H9 (cell line): ENCODE data around the gene CCDC81. TPM values are rescaled to one million over a fixed set of nuclear protein-coding genes. Genes with fewer than 3 reads are reported as not detected.

Experiments used
- DNase-seq: peaks from one replicate; pipeline ENCODE4 v3.0.0-alpha.2; 2017
- H2AFZ ChIP-seq: one replicate; pipeline ENCODE4 v1.6.1; 2013; ENCODE audit warnings: mild to moderate bottlenecking, low read length, control low read depth, moderate library complexity
- H2AK5ac ChIP-seq: 2 replicates; pipeline ENCODE4 v1.6.1; 2013; ENCODE audit warnings: low read length, control low read depth, mixed read lengths; ENCODE audit not compliant: insufficient read length
- H2BK120ac ChIP-seq: one replicate; pipeline ENCODE4 v1.6.1; 2013; ENCODE audit warnings: low read depth, mild to moderate bottlenecking, low read length, control low read depth, inconsistent platforms; ENCODE audit not compliant: poor library complexity, severe bottlenecking
- H2BK12ac ChIP-seq: 2 replicates; pipeline ENCODE4 v1.6.1; 2013; ENCODE audit warnings: low read length, control low read depth, mixed read lengths, low read depth; ENCODE audit not compliant: insufficient read length
- H2BK15ac ChIP-seq: 2 replicates; pipeline ENCODE4 v1.6.1; 2013; ENCODE audit warnings: low read depth, low read length, control low read depth
- H2BK20ac ChIP-seq: one replicate; pipeline ENCODE4 v1.6.1; 2013; ENCODE audit warnings: low read depth, mild to moderate bottlenecking, low read length, control low read depth, inconsistent platforms; ENCODE audit not compliant: poor library complexity, severe bottlenecking
- H2BK5ac ChIP-seq: 2 replicates; pipeline ENCODE4 v1.6.1; 2013; ENCODE audit warnings: low read length, control low read depth, mixed read lengths; ENCODE audit not compliant: insufficient read length
- H3K14ac ChIP-seq: 2 replicates; pipeline ENCODE4 v1.6.1; 2013; ENCODE audit warnings: low read length, control low read depth; ENCODE audit not compliant: insufficient read depth
- H3K18ac ChIP-seq: 2 replicates; pipeline ENCODE4 v1.6.1; 2013; ENCODE audit warnings: low read depth, mild to moderate bottlenecking, mixed read lengths, low read length, control low read depth; ENCODE audit not compliant: insufficient read length
- H3K23ac ChIP-seq: 2 replicates; pipeline ENCODE4 v1.6.1; 2013; ENCODE audit warnings: low read length, control low read depth, mixed read lengths, low read depth; ENCODE audit not compliant: insufficient read length
- H3K23me2 ChIP-seq: 2 replicates; pipeline ENCODE4 v1.6.1; 2013; ENCODE audit warnings: low read depth, mild to moderate bottlenecking, mixed read lengths, low read length, control low read depth; ENCODE audit not compliant: insufficient read length, poor library complexity, severe bottlenecking
- H3K27ac ChIP-seq: 2 replicates; pipeline ENCODE4 v1.5.1; 2013; ENCODE audit warnings: low read length, control low read depth, mixed read lengths, low read depth; ENCODE audit not compliant: insufficient read length
- H3K27me3 ChIP-seq: 2 replicates; pipeline ENCODE4 v1.6.1; 2013; ENCODE audit warnings: low read length, control low read depth, inconsistent platforms; ENCODE audit not compliant: insufficient read depth
- H3K4ac ChIP-seq: 2 replicates; pipeline ENCODE4 v1.6.1; 2013; ENCODE audit warnings: low read depth, mild to moderate bottlenecking, control low read depth, inconsistent platforms, low read length, moderate library complexity
- H3K4me1 ChIP-seq: 2 replicates; pipeline ENCODE4 v1.6.1; 2013; ENCODE audit warnings: low read length, control low read depth, inconsistent platforms; ENCODE audit not compliant: insufficient read depth
- H3K4me2 ChIP-seq: 2 replicates; pipeline ENCODE4 v1.6.1; 2013; ENCODE audit warnings: low read length, control low read depth, mixed read lengths; ENCODE audit not compliant: insufficient read length, insufficient read depth
- H3K56ac ChIP-seq: 2 replicates; pipeline ENCODE4 v1.6.1; 2013; ENCODE audit warnings: low read depth, mild to moderate bottlenecking, mixed read lengths, low read length, control low read depth; ENCODE audit not compliant: insufficient read length
- H3K79me1 ChIP-seq: 2 replicates; pipeline ENCODE4 v1.6.1; 2013; ENCODE audit warnings: low read depth, mild to moderate bottlenecking, moderate library complexity, low read length, control low read depth, inconsistent platforms; ENCODE audit not compliant: insufficient read depth, poor library complexity, severe bottlenecking
- H3K79me2 ChIP-seq: 2 replicates; pipeline ENCODE4 v1.6.1; 2013; ENCODE audit warnings: low read length, control low read depth, inconsistent platforms; ENCODE audit not compliant: insufficient read depth
- H3K9ac ChIP-seq: 2 replicates; pipeline ENCODE4 v1.6.1; 2013; ENCODE audit warnings: low read length, control low read depth, mixed read lengths; ENCODE audit not compliant: insufficient read length; ENCODE audit errors: extremely low read depth
- H3K9me3 ChIP-seq: one replicate; pipeline ENCODE4 v1.6.1; 2013; ENCODE audit warnings: low read depth, low read length, inconsistent platforms; ENCODE audit not compliant: control insufficient read depth
- H3T11ph ChIP-seq: one replicate; pipeline ENCODE4 v1.6.1; 2013; ENCODE audit warnings: mild to moderate bottlenecking, low read length, control low read depth, inconsistent platforms
- H4K20me1 ChIP-seq: one replicate; pipeline ENCODE4 v1.6.1; 2013; ENCODE audit not compliant: control insufficient read depth, insufficient read length, insufficient read depth
- H4K5ac ChIP-seq: 2 replicates; pipeline ENCODE4 v1.6.1; 2013; ENCODE audit warnings: low read depth, mild to moderate bottlenecking, mixed read lengths, low read length, control low read depth; ENCODE audit not compliant: insufficient read length
- H4K8ac ChIP-seq: replicated peaks from 2 replicates; pipeline ENCODE4 v1.6.1; 2013; ENCODE audit warnings: low read length, control low read depth, mixed read lengths, low read depth; ENCODE audit not compliant: insufficient read length
- H4K91ac ChIP-seq: 2 replicates; pipeline ENCODE4 v1.6.1; 2013; ENCODE audit warnings: low read depth, mild to moderate bottlenecking, moderate library complexity, mixed read lengths, low read length, control low read depth; ENCODE audit not compliant: insufficient read length
- H3K27ac Mint-ChIP-seq, 3 experiments: 2 replicates in 2 of 3; 3 replicates in 1 of 3; pipeline ENCODE4 v1.8.0; 2020 to 2021; ENCODE audit warnings: mixed read lengths in 3 of 3, mild to moderate bottlenecking in 1 of 3, moderate library complexity in 1 of 3
- H3K27me3 Mint-ChIP-seq: 2 replicates; pipeline ENCODE4 v1.8.0; 2021; ENCODE audit warnings: low read depth, mild to moderate bottlenecking, moderate library complexity, mixed read lengths
- H3K36me3 Mint-ChIP-seq, 3 experiments: 2 replicates in 2 of 3; 3 replicates in 1 of 3; pipeline ENCODE4 v1.8.0; 2020 to 2021; ENCODE audit warnings: low read depth in 3 of 3, mixed read lengths in 3 of 3; ENCODE audit not compliant: insufficient read depth in 1 of 3
- H3K4me1 Mint-ChIP-seq, 2 experiments: 2 replicates each; pipeline ENCODE4 v1.8.0; 2020; ENCODE audit warnings: mixed read lengths in 2 of 2
- H3K4me3 Mint-ChIP-seq, 2 experiments: 2 replicates in 1 of 2; 3 replicates in 1 of 2; pipeline ENCODE4 v1.8.0; 2020 to 2021; ENCODE audit warnings: mild to moderate bottlenecking in 2 of 2, mixed read lengths in 2 of 2, moderate library complexity in 1 of 2
- H3K9me3 Mint-ChIP-seq, 2 experiments: 2 replicates in 1 of 2; 3 replicates in 1 of 2; pipeline ENCODE4 v1.8.0; 2020; ENCODE audit warnings: mild to moderate bottlenecking in 2 of 2, mixed read lengths in 2 of 2, moderate library complexity in 1 of 2
- total RNA-seq: library from RNA; stranded (reverse); gene quantifications from 2 replicates; pipeline ENCODE4 v1.2.1, GENCODE V29; 2021
- TF ChIP-seq, protein P1 (sequence below): fragments of 200-600 bp; sonication (generic); conservative IDR thresholded peaks from 3 replicates; pipeline ENCODE4 v1.8.0; 2021; ENCODE audit warnings: antibody characterized with exemption, mild to moderate bottlenecking

The CCDC81 gene
- total RNA-seq, 1 experiment from 2014 or later = 0.52 TPM

DNA sequence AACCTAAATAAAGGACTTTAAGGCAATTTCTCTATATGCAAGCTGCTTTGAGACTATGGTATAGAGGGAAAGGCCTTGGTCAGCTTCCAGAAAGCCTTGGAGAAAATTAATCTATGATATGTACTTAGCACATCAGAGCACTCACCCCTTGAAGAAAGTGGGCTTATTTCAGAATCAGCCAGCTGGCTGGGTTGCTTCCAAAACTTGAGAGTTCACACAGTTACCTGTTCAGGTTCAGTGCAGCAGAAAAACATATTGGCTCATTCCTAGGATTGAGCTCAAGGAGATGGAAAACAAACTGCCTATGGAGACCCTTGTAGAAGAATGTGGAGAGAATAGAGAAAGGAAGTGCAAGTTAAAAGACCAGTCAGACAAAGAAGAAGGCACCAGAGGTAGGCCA lies 22.7 kb downstream of the CCDC81 start:
- H2AK5ac ChIP-seq = no peak overlapping the region
- H4K5ac ChIP-seq = no peak overlapping the region
- no peaks in the 10 kb centered on the region for H4K20me1 ChIP-seq
- no peaks in the 10 kb centered on the region for H3K36me3 Mint-ChIP-seq
- H3K14ac ChIP-seq = no peak overlapping the region
- TF ChIP-seq, protein P1, sequence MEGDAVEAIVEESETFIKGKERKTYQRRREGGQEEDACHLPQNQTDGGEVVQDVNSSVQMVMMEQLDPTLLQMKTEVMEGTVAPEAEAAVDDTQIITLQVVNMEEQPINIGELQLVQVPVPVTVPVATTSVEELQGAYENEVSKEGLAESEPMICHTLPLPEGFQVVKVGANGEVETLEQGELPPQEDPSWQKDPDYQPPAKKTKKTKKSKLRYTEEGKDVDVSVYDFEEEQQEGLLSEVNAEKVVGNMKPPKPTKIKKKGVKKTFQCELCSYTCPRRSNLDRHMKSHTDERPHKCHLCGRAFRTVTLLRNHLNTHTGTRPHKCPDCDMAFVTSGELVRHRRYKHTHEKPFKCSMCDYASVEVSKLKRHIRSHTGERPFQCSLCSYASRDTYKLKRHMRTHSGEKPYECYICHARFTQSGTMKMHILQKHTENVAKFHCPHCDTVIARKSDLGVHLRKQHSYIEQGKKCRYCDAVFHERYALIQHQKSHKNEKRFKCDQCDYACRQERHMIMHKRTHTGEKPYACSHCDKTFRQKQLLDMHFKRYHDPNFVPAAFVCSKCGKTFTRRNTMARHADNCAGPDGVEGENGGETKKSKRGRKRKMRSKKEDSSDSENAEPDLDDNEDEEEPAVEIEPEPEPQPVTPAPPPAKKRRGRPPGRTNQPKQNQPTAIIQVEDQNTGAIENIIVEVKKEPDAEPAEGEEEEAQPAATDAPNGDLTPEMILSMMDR = no peak
- H4K8ac ChIP-seq = no peak overlapping the region
- H3K27me3 ChIP-seq = no peaks in the 10 kb centered on the region
- no peak overlapping the region for H3K18ac ChIP-seq
- H3K9me3 ChIP-seq = no peaks in the 10 kb centered on the region
- no peaks in the 10 kb centered on the region for H3K23me2 ChIP-seq
- no peak overlapping the region for H4K91ac ChIP-seq
- no peak overlapping the region for H3K4ac ChIP-seq
- no peaks in the 10 kb centered on the region for H3K79me2 ChIP-seq
- H3K4me1 ChIP-seq = peaks cover 5% of the 10 kb centered on the region; the same call in 1 of the 2 replicates
- no peak overlapping the region for H3K23ac ChIP-seq
- no peaks in the 10 kb centered on the region for H3K79me1 ChIP-seq
- DNase-seq = no peak
- H3K27ac ChIP-seq = no peak overlapping the region
- no peak overlapping the region for H3K4me3 Mint-ChIP-seq
- H3K4me1 Mint-ChIP-seq = peaks cover 14 to 15% of the 10 kb centered on the region in 2 experiments
- H2BK20ac ChIP-seq = no peak overlapping the region
- no peak overlapping the region for H2BK5ac ChIP-seq
- H3K27me3 Mint-ChIP-seq = no peaks in the 10 kb centered on the region
- H3T11ph ChIP-seq = no peak overlapping the region
- no peak overlapping the region for H3K56ac ChIP-seq
- no peaks in the 10 kb centered on the region for H3K9me3 Mint-ChIP-seq
- H3K27ac Mint-ChIP-seq = no peak overlapping the region
- H3K9ac ChIP-seq = no peak overlapping the region
- no peak overlapping the region for H2AFZ ChIP-seq
- H3K4me2 ChIP-seq = no peak overlapping the region
- no peak overlapping the region for H2BK12ac ChIP-seq
- no peak overlapping the region for H2BK15ac ChIP-seq
- H2BK120ac ChIP-seq = no peak overlapping the region
